Measurements from ENCODE around the gene IQGAP1. TPM values are rescaled to one million over a fixed set of nuclear protein-coding genes. Genes with fewer than 3 reads are reported as not detected.

The IQGAP1 gene
- total and polyA plus RNA-seq, 2 of the 4 experiments (the other 2 are of a cell fraction): 87.5 to 207 TPM

DNA sequence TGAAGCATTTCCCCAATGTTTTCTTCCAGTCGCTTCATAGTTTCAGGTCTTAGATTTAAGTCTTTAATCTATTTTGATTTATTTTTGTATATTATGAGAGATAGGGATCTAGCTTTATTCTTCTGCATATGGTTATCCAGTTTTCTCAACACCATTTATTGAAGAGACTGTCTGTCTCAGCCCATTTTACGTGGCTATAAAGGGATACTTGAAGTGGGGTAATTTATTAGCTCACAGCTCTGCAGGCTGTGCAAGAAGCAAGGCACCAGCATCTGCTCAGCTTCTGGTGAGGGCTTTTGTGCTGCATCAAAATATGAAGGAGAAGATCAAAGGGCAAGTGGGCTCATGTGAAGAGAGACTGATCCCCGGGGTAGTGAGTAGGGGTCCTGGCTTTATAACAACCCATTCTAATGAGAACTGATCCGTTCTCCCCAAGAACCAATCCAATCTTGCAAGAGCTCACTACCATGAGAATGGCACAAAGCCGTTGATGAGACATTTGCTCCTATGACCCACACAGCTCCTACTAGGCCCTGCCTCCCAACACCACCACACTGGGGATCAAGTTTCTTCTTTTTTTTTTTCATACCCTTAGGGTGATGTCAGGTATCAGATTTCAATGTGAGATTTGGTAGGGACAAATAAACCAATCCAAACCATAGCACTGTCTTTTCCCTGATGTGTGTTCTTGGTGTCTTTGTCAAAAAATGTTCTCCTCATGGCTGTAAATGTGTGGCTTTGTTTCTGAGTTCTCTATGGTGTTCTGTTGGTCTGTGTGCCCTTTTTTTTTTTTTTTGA lies 63.2 kb downstream of the IQGAP1 start (continued):
- no peak for TF ChIP-seq BHLHE40 (IDR thresholded peaks at IDR 0.05; ENCODE audit: low read depth, low read length)
- no peak for TF ChIP-seq MAFK (IDR thresholded peaks at IDR 0.05; ENCODE audit: low read depth, low read length)

GRCh38 chr15:90456236-90456635 lies 68.2 kb downstream of the IQGAP1 start:
- DNase-seq: no peak
- CTCF ChIA-PET: no interaction called here
- peaks cover 3% of the 10 kb centered on the region for H3K4me1 ChIP-seq (ENCODE audit: control insufficient read depth, insufficient read depth, low read length)

More at GRCh38 chr15:90456236-90456635, 68.2 kb downstream of the IQGAP1 start:
- Histone ChIP-seq H3K4me2 (ENCODE audit: low read depth, low read length) (no peak overlapping the region), H2AFZ (replicated peaks; ENCODE audit: low read length, poor library complexity) (no peak overlapping the region), H2BK5ac (ENCODE audit: low read depth, low read length, poor library complexity, severe bottlenecking) (no peak overlapping the region), H2BK20ac (ENCODE audit: low read depth, low read length) (no peak overlapping the region), H3K4ac (ENCODE audit: low read depth, low read length) (no peak overlapping the region), H3K9me3 (ENCODE audit: control insufficient read depth, insufficient read depth, low read length) (no peaks in the 10 kb centered on the region), H2AK9ac (replicated peaks; ENCODE audit: low read depth, low read length, poor library complexity) (no peak overlapping the region), H4K20me1 (ENCODE audit: insufficient read depth, low read length) (peaks cover 11% of the 10 kb centered on the region; the same call in 1 of the 2 replicates), H4K5ac (ENCODE audit: low read depth, low read length) (no peak overlapping the region), H4K8ac (ENCODE audit: low read depth in 2 of 2, low read length in 2 of 2) (no peak overlapping the region), H3K23ac (ENCODE audit: low read depth, low read length) (no peak overlapping the region), H2AK5ac (ENCODE audit: low read depth, low read length) (no peak overlapping the region), H4K91ac (ENCODE audit: insufficient read depth, low read depth, low read length) (no peak overlapping the region), H3K27ac (ENCODE audit: insufficient read depth, low read length) (no peak overlapping the region), H3K36me3 (ENCODE audit: control insufficient read depth, insufficient read depth, low read length) (peaks cover 31% of the 10 kb centered on the region), H3K79me1 (ENCODE audit: low read depth in 1 of 2, low read length in 2 of 2) (peaks cover 39 to 65% of the 10 kb centered on the region in 2 experiments), H3K14ac (replicated peaks; ENCODE audit: low read depth, low read length) (no peak overlapping the region), H3K56ac (ENCODE audit: extremely low read depth, insufficient read depth, low read length) (no peak overlapping the region), H3K18ac (ENCODE audit: low read depth, low read length) (no peak overlapping the region), H2BK120ac (ENCODE audit: low read depth, low read length) (no peak overlapping the region), H3K9me1 (ENCODE audit: insufficient read depth, low read length) (peaks cover 7% of the 10 kb centered on the region; the same call in 1 of the 2 replicates), H3K4me3 (ENCODE audit: insufficient read depth, low read depth, low read length) (no peak overlapping the region), H3K9ac (ENCODE audit: low read depth, low read length) (no peak overlapping the region), H3K27me3 (ENCODE audit: control insufficient read depth, insufficient read depth, low read length) (no peaks in the 10 kb centered on the region), H2BK15ac (ENCODE audit: low read depth, low read length) (no peak overlapping the region)
- WGBS, 2 experiments (ENCODE audit: extremely low coverage in 2 of 2, insufficient read length in 1 of 2): no CpG with 5 or more reads among the region's 5 CpGs
- ATAC-seq (ENCODE audit: low read depth): no peak
- in situ Hi-C loops (cut with MboI; ENCODE audit: low sequenced_read_pairs): no loop called here
- TF ChIP-seq FOS (IDR thresholded peaks at IDR 0.05; ENCODE audit: low read depth, low read length) (no peak), RCOR1 (IDR thresholded peaks at IDR 0.05; ENCODE audit: insufficient replicate concordance, low read length) (no peak), BHLHE40 (IDR thresholded peaks at IDR 0.05; ENCODE audit: low read depth, low read length) (no peak), CHD1 (IDR thresholded peaks at IDR 0.05; ENCODE audit: low read depth, low read length) (no peak), POLR2A (IDR thresholded peaks at IDR 0.05; ENCODE audit: low read depth, low read length) (no peak), RFX5 (IDR thresholded peaks at IDR 0.05; ENCODE audit: low read depth, low read length) (no peak), MXI1 (IDR thresholded peaks at IDR 0.05; ENCODE audit: borderline replicate concordance, low read depth, low read length) (no peak), SMC3 (IDR thresholded peaks at IDR 0.05; ENCODE audit: low read depth, low read length) (no peak)
- dilution Hi-C loops (cut with HindIII; ENCODE audit: low sequenced_read_pairs, unreplicated experiment): no loop called here
- POLR2A ChIA-PET (ENCODE audit: unreplicated experiment): no interaction called here
- no TSS peak for BruUV-seq (replicated peaks)
- intact Hi-C loops (cut with micrococcal nuclease): no loop called here
